ENCODE measurements around the gene CYP2U1. TPM values are rescaled to one million over a fixed set of nuclear protein-coding genes. Genes with fewer than 3 reads are reported as not detected.
"Not testable (repeated sequence)": the region's sequence is repeated elsewhere in the genome, so short reads cannot be mapped to it uniquely, and the experiment has no call there.

The CYP2U1 gene
- total and polyA plus RNA-seq, 7 donors: 0.69 to 16.1 (median 11.9) TPM

DNA sequence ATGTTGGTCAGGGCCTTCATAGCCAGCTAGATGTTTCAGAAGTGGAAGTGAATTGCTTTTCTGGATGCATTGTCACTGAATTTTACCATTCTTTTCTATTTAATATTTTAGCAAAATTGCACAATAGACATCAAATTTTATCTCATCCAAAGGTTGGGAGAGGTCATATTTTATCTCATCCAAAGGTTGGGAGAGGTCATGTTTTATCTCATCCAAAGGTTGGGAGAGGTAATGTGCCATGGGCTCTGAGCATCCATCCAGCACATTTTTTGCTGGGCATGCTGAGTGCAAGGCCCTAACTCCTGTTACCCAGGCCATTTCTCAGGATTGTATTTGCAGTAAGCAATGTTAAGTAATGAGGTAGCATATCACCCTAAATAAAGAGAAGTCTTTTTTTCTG lies 14.7 kb upstream of the CYP2U1 start:
- no peaks in the 10 kb centered on the region for H3K36me3 ChIP-seq
- intact Hi-C loops (cut with DNase I): loop anchor here (1.0 kb wide), 1 partner anchor 159 kb away; no protein-coding TSS in a partner anchor
- DNase-seq: no peak

GRCh38 chr4:107917500-107917899 lies 13.8 kb upstream of the CYP2U1 start:
- intact Hi-C loops (cut with DNase I): loop anchor here (1.0 kb wide), 1 partner anchor 160 kb away; no protein-coding TSS in a partner anchor
- no peaks in the 10 kb centered on the region for H3K27me3 ChIP-seq
- H3K9me3 ChIP-seq: peaks cover 0 to 4% (median under 1%) of the 10 kb centered on the region in 4 donors
- no peak for DNase-seq
- WGBS, 2 donors: 97% methylated on average over 2 of the region's 2 CpGs
- H3K36me3 ChIP-seq: no peaks in the 10 kb centered on the region
- no peak overlapping the region for H3K27ac ChIP-seq
- TF ChIP-seq POLR2AphosphoS5 (IDR thresholded peaks at IDR 0.05): no peak
- TF ChIP-seq, protein P1, sequence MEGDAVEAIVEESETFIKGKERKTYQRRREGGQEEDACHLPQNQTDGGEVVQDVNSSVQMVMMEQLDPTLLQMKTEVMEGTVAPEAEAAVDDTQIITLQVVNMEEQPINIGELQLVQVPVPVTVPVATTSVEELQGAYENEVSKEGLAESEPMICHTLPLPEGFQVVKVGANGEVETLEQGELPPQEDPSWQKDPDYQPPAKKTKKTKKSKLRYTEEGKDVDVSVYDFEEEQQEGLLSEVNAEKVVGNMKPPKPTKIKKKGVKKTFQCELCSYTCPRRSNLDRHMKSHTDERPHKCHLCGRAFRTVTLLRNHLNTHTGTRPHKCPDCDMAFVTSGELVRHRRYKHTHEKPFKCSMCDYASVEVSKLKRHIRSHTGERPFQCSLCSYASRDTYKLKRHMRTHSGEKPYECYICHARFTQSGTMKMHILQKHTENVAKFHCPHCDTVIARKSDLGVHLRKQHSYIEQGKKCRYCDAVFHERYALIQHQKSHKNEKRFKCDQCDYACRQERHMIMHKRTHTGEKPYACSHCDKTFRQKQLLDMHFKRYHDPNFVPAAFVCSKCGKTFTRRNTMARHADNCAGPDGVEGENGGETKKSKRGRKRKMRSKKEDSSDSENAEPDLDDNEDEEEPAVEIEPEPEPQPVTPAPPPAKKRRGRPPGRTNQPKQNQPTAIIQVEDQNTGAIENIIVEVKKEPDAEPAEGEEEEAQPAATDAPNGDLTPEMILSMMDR (IDR thresholded peaks at IDR 0.05): no peak
- no peak for TF ChIP-seq EP300 (IDR thresholded peaks at IDR 0.05)
- TF ChIP-seq POLR2A (IDR thresholded peaks at IDR 0.05): no peak
- H3K4me3 ChIP-seq: no peak overlapping the region
- H3K4me1 ChIP-seq: no peaks in the 10 kb centered on the region

More for the DNA sequence above, 14.7 kb upstream of the CYP2U1 start:
- Histone ChIP-seq H3K27me3 (no peaks in the 10 kb centered on the region), H3K4me3 (no peak overlapping the region), H3K27ac (no peak overlapping the region), H3K4me1 (no peaks in the 10 kb centered on the region), H3K9me3 (peaks cover 0 to 4% (median under 1%) of the 10 kb centered on the region in 4 donors)
- TF ChIP-seq POLR2AphosphoS5 (IDR thresholded peaks at IDR 0.05) (no peak), EP300 (IDR thresholded peaks at IDR 0.05) (no peak), POLR2A (IDR thresholded peaks at IDR 0.05) (no peak)
- TF ChIP-seq, protein P1 (IDR thresholded peaks at IDR 0.05): no peak

- no peak for TF ChIP-seq POLR2A (IDR thresholded peaks at IDR 0.05)
- TF ChIP-seq EP300 (IDR thresholded peaks at IDR 0.05): no peak
- TF ChIP-seq, protein P1 (IDR thresholded peaks at IDR 0.05): no peak
- TF ChIP-seq POLR2AphosphoS5 (IDR thresholded peaks at IDR 0.05): no peak
- Histone ChIP-seq H3K27me3 (no peaks in the 10 kb centered on the region), H3K27ac (no peak overlapping the region), H3K9me3 (peaks cover 0 to 4% (median under 1%) of the 10 kb centered on the region in 4 donors), H3K4me1 (no peaks in the 10 kb centered on the region), H3K4me3 (no peak overlapping the region), H3K36me3 (no peaks in the 10 kb centered on the region)
- intact Hi-C loops (cut with DNase I): no loop called here
- 77 to 85% methylated on average over 4 of the region's 4 CpGs for WGBS, 2 donors
- no peak for DNase-seq
These were observed 8.6 kb upstream of the CYP2U1 start for GRCh38 chr4:107922486-107923473.

- H3K27ac ChIP-seq; H3K27me3 ChIP-seq; H3K4me1 ChIP-seq; H3K36me3 ChIP-seq; H3K4me3 ChIP-seq; intact Hi-C loops (cut with DNase I); H3K9me3 ChIP-seq; DNase-seq: not testable (repeated sequence)
These were observed 5.6 kb upstream of the CYP2U1 start for GRCh38 chr4:107925713-107926112.

- H3K27ac ChIP-seq; H3K4me1 ChIP-seq; H3K9me3 ChIP-seq; DNase-seq; H3K36me3 ChIP-seq; intact Hi-C loops (cut with DNase I); H3K27me3 ChIP-seq; H3K4me3 ChIP-seq: not testable (repeated sequence)
- 41 to 61% methylated on average over 4 of the region's 4 CpGs for WGBS, 2 donors
These were observed 4.5 kb upstream of the CYP2U1 start for GRCh38 chr4:107926875-107927274.
